Activated naive CD8-positive, alpha-beta T cell treated with anti-CD3 and anti-CD28 coated beads for 36 hours (primary cell): Measurements from ENCODE around the gene SNCB. TPM values are rescaled to one million over a fixed set of nuclear protein-coding genes. Genes with fewer than 3 reads are reported as not detected.

Experiments
- DNase-seq: peaks from one replicate; pipeline ENCODE4 v3.0.0; 2021
- H3K27ac Mint-ChIP-seq: one replicate; pipeline ENCODE4 v1.8.0; 2022; ENCODE audit warnings: mild to moderate bottlenecking, moderate library complexity, mixed read lengths
- H3K27me3 Mint-ChIP-seq: one replicate; pipeline ENCODE4 v1.8.0; 2022; ENCODE audit warnings: mild to moderate bottlenecking, mixed read lengths
- H3K36me3 Mint-ChIP-seq: one replicate; pipeline ENCODE4 v1.8.0; 2021; ENCODE audit warnings: mild to moderate bottlenecking, mixed read lengths
- H3K4me1 Mint-ChIP-seq: one replicate; pipeline ENCODE4 v1.8.0; 2021; ENCODE audit warnings: mixed read lengths
- H3K4me3 Mint-ChIP-seq: one replicate; pipeline ENCODE4 v1.8.0; 2022; ENCODE audit warnings: mild to moderate bottlenecking, moderate library complexity, mixed read lengths
- H3K9me3 Mint-ChIP-seq: one replicate; pipeline ENCODE4 v1.8.0; 2022; ENCODE audit warnings: mixed read lengths
- total RNA-seq, 2 experiments: library from RNA; stranded (reverse); gene quantifications; one replicate each; pipeline ENCODE4 v1.2.3, GENCODE V29; 2021

Gene SNCB
- total RNA-seq, 2 experiments from 2014 or later, result 0.46 to 0.80 TPM

DNA sequence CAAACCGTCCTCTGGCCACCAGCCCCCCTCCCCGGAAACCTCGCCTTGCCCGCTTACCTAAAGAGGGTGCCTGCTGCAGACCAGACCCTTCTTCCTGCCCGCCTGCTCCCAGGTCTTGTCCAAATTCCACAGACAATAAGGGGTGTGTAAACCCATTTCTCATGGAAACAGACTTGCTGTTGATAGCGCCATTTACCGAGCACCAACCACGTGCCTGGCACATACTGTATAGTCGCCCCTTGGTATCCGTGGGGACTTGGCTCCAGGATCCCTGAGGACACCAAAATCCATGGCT lies 56.1 kb downstream of the SNCB start:
- no peak overlapping the region for H3K27ac Mint-ChIP-seq
- no peak overlapping the region for H3K4me3 Mint-ChIP-seq
- H3K4me1 Mint-ChIP-seq, result peaks cover 6% of the 10 kb centered on the region
- no peaks in the 10 kb centered on the region for H3K36me3 Mint-ChIP-seq
- DNase-seq, result no peak
- no peaks in the 10 kb centered on the region for H3K9me3 Mint-ChIP-seq
- no peaks in the 10 kb centered on the region for H3K27me3 Mint-ChIP-seq

GRCh38 chr5:176573564-176574296 lies 56.6 kb downstream of the SNCB start:
- Mint-ChIP-seq H3K27me3 (no peaks in the 10 kb centered on the region), H3K4me1 (peaks cover 6% of the 10 kb centered on the region), H3K4me3 (no peak overlapping the region), H3K27ac (no peak overlapping the region), H3K9me3 (no peaks in the 10 kb centered on the region), H3K36me3 (no peaks in the 10 kb centered on the region)
- peak; percentile 74 for DNase-seq

Other genes starting within 250 kb of the SNCB start
- 100 to 1,000 TPM; 154 to 158 TPM for gene NOP16, start 241.9 kb downstream of the SNCB start, total RNA-seq
- gene HIGD2A, start 241.8 kb downstream of the SNCB start, total RNA-seq, result 10 to 100 TPM; 94.0 to 94.5 TPM
- gene CLTB, start 214.0 kb downstream of the SNCB start, total RNA-seq, result 10 to 100 TPM; 53.4 to 57.7 TPM
- 10 to 100 TPM; 38.1 to 38.6 TPM for gene FAF2, start 182.1 kb downstream of the SNCB start, total RNA-seq
- gene RNF44, start 93.1 kb downstream of the SNCB start, total RNA-seq, result 10 to 100 TPM; 53.4 to 53.8 TPM
- under 1 TPM; 0.31 to 0.44 TPM for gene CDHR2, start 81.2 kb downstream of the SNCB start, total RNA-seq
- 1 to 10 TPM; 1.5 to 1.7 TPM for gene GPRIN1, start 20.4 kb downstream of the SNCB start, total RNA-seq
- gene EIF4E1B, start 141 bp upstream of the SNCB start, total RNA-seq, result not detected
- gene TSPAN17, start 16.9 kb upstream of the SNCB start, total RNA-seq, result 10 to 100 TPM; 25.3 to 28.6 TPM
- not detected for gene UNC5A, start 180.0 kb upstream of the SNCB start, total RNA-seq